Measurements from ENCODE around the gene C2CD2L.
"Not testable (repeated sequence)": the region's sequence is repeated elsewhere in the genome, so short reads cannot be mapped to it uniquely, and the experiment has no call there.

The C2CD2L gene

DNA sequence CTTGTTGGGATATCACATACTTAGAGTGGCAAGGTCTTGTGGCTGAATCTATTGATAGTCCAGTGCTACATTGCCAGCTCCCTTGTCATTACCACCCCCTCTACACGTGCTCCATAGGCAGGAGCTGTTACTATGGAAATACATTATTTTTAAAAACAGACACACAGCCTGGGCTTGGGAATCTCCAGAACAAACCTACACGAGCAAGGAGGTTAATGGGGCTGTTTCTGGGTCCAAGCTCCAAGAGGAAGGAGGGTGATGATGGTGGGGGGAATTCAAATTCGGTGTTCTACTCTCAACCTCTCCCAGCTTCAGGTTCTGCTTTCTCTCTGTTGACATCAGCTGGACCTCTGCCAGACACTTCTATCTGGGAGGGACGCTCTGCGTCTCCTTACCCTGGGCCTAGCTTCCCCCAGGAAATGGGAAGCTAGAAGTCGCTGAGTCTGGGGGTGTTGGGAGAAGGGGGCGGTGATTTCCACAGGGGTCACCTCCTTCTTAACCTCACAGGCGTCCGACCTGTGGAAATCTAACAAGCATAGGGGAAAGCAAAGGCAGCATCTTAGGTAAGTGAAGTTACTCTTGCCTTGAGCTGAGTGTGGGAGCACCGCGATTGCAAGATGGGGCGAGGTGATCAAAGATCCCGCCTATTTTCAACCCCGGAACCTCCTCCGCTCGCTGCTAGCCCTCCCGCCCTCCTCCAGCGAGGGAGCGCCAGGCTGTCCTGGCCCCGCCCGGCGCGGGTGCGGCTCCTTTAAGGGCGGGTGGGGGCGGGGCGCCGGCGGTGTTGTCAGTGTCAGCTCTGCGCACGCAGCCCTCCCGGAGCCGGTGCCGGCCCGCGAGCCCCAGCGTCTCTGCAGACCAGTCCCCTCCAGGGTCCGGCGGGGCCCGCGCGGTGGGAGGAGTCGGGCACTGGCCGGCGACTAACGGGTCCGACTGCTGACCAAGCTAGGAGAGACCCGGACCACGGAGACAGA, at the start of gene C2CD2L:
TSS of gene C2CD2L (plus strand) at position 781 of the 974 bp plus-strand sequence. CDS start 398 bp downstream, outside the sequence.
- DNase-seq (ENCODE audit: insufficient read length, low spot score) (peak; percentile 89), FAIRE-seq (peak; percentile 93)

DNA sequence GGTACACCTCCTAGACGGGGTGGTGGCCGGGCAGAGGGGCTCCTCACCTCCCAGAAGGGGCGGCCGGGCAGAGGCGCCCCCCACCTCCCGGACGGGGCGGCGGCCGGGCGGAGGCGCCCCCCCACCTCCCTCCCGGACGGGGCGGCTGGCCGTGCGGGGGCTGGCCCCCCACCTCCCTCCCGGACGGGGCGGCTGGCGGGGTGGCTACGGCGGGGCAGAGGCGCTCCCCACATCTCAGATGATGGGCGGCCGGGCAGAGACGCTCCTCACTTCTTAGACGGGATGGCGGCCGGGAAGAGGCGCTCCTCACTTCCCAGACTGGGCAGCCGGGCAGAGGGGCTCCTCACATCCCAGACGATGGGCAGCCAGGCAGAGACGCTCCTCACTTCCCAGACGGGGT, 48.0 kb upstream of the C2CD2L start:
- FAIRE-seq; DNase-seq (ENCODE audit: insufficient read length, low spot score): not testable (repeated sequence)

GRCh38 chr11:119061256-119061655, 45.9 kb upstream of the C2CD2L start:
- no peak for FAIRE-seq

GRCh38 chr11:119062779-119063178, 44.4 kb upstream of the C2CD2L start:
- no peak for DNase-seq (ENCODE audit: insufficient read length, low spot score)

More at GRCh38 chr11:119061256-119061655, 45.9 kb upstream of the C2CD2L start:
- no peak for DNase-seq (ENCODE audit: insufficient read length, low spot score)

DNA sequence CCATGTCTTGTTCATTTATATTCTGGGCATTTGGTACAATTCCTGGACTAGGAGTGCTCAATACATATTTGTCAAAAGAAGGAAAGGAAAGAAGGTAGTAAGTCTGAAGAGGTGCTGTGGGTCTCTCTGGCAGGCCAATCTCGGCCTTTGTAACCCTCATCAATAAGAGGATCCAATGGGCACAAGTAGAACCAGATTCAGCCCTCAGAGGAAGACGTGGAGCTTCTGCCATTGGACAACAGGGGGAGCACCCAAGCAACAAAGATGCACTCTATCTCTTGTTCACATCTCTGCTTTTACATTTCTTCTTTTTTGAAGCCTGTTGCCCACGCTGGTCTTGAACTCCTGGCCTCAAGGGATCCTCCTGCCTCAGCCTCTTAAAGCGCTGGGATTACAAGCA, 41.8 kb upstream of the C2CD2L start:
- DNase-seq (ENCODE audit: insufficient read length, low spot score) (no peak), FAIRE-seq (no peak)

More at GRCh38 chr11:119062779-119063178, 44.4 kb upstream of the C2CD2L start:
- no peak for FAIRE-seq

DNA sequence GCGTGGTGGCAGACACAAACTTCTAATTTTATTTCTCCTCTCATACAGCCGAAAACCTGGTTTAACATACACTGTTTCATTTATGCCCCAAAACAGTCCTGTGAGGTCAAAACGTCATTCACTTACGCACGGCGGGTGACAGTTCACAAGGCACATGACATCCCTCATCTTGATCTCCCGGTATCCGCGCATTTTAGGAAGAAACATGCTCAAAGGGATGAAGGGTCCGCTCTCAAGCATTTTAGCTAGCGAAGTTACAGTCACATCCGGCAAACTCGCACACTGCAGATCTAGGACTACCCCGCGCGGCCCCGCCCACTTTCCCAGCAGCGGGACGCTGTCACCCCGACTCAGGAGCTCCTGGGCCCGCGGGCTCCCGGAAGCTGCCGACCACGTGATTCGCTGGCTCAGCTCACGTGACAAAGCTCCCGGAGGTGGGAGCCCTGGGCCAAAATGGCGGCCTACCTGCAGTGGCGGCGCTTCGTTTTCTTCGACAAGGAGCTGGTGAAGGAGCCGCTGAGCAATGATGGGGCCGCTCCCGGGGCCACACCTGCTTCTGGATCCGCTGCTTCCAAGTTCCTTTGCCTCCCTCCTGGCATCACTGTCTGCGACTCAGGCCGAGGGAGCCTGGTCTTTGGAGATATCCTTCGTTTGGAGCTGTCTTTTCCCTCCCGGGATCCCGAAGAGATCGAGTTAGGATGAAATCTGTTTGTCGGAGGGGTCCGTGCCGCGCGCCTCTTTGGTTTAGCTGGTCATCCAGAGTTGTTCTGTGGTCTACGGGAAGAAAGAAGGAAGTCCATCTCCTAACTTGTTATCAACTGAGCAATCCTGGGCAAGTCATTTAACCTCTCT, 39.5 kb upstream of the C2CD2L start, which contains the start of gene VPS11:
TSS of gene VPS11 (plus strand) at position 448 of the 852 bp plus-strand sequence. CDS start at position 454, 6 bp downstream.
- FAIRE-seq (peak; percentile 83), DNase-seq (ENCODE audit: insufficient read length, low spot score) (peak; percentile 98)

DNA sequence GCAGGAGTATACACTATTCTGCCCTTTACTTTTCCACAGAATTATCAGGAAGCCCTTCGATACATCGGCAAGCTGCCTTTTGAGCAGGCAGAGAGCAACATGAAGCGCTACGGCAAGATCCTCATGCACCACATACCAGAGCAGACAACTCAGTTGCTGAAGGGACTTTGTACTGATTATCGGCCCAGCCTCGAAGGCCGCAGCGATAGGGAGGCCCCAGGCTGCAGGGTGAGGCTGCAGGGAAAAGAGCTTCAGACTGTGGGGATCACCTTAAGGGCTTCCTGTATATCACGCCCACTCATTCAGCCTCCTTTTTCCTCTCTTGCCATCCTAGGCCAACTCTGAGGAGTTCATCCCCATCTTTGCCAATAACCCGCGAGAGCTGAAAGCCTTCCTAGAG, 29.3 kb upstream of the C2CD2L start:
- FAIRE-seq: no peak

DNA sequence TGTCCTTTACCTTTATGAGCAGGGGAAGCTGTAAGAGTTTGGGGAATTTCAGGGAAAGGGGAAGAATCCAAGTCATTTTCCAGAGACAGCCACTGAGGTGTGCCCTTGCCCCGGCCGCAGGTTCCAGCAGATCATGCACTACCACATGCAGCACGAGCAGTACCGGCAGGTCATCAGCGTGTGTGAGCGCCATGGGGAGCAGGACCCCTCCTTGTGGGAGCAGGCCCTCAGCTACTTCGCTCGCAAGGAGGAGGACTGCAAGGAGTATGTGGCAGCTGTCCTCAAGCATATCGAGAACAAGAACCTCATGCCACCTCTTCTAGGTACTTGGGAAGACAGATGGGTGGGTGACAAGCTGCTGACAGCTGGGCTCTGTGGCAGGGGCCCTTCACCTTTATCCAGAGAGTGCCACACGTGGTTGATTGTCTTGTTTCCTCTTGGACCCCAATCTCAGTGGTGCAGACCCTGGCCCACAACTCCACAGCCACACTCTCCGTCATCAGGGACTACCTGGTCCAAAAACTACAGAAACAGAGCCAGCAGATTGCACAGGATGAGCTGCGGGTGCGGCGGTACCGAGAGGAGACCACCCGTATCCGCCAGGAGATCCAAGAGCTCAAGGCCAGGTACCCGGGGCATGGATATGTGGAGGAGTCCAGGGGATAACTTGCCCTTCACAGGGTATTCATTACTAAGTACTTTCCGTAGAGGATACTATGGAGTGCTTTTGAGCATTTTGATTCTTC, 28.3 kb upstream of the C2CD2L start:
- DNase-seq (ENCODE audit: insufficient read length, low spot score): no peak
- no peak for FAIRE-seq

More for the DNA sequence above, 29.3 kb upstream of the C2CD2L start:
- no peak for DNase-seq (ENCODE audit: insufficient read length, low spot score)

DNA sequence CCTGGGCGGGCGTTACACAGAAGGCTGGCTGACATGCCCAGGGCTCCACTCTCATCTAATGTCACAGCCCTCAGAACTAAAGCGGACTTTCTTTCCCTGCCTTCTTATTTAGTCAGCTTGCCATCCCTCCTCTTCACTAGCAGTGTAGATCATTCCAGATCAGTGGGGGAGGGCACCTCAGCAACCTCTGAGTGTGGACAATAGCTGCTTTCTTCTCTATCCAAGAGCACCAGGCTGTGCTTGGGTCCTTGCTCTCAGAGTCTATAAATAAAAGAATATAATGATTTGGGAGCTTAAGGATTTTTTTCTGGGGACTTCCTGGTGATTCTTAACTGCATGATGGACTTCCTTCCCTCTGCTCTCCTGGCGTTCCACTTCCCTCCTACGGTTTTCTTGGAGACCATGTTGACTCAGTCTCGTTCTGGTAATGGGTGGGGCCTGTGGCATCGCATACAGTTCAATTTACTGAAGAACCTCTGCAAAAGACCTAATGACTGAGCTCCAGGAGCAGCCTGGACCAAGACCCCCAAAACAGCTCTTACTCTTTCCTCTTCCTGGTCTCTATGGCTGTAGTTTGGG, 25.4 kb upstream of the C2CD2L start:
- no peak for FAIRE-seq

DNA sequence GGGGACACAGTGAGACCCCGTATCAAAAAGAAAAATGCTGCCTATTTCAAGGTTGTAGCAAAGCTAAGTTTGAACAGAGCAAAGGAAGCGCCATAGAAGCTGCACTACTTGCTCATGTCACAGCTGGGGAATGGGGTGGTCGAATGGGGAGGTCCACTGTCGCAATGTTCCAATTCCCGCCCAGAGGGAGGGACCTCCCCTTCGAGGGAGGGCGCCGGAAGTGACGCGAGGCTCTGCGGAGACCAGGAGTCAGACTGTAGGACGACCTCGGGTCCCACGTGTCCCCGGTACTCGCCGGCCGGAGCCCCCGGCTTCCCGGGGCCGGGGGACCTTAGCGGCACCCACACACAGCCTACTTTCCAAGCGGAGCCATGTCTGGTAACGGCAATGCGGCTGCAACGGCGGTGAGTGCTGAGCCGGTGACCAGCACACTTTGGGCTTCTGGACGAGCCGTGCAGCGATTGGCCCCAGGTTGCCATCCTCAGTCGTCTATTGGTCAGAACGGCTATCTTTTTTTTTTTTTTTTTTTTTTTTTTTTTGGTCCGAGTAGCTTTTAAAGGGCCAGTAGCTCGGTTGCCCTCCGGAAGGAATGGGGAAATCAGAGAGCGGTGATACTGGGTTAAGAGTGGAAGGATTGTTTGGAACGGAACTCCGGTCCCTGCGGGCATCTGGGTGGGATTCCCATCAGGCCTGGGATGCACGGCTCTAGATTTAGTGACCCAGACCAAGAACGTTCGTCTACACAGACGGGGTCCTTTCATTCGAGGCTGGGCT, 22.3 kb upstream of the C2CD2L start, which contains the start of gene HMBS:
TSS of gene HMBS (plus strand) at position 219 of the 774 bp plus-strand sequence. CDS start at position 372, 153 bp downstream.
- FAIRE-seq (peak; percentile 98), DNase-seq (ENCODE audit: insufficient read length, low spot score) (peak; percentile 94)

More for the DNA sequence above, 25.4 kb upstream of the C2CD2L start:
- no peak for DNase-seq (ENCODE audit: insufficient read length, low spot score)

GRCh38 chr11:119085437-119085847, 21.7 kb upstream of the C2CD2L start:
- DNase-seq (ENCODE audit: insufficient read length, low spot score) (no peak), FAIRE-seq (no peak)

- DNase-seq (ENCODE audit: insufficient read length, low spot score) (no peak), FAIRE-seq (no peak)
These were observed 20.0 kb upstream of the C2CD2L start for GRCh38 chr11:119087123-119087522.

GRCh38 chr11:119087747-119088241, 19.4 kb upstream of the C2CD2L start:
- FAIRE-seq: no peak
- no peak for DNase-seq (ENCODE audit: insufficient read length, low spot score)

DNA sequence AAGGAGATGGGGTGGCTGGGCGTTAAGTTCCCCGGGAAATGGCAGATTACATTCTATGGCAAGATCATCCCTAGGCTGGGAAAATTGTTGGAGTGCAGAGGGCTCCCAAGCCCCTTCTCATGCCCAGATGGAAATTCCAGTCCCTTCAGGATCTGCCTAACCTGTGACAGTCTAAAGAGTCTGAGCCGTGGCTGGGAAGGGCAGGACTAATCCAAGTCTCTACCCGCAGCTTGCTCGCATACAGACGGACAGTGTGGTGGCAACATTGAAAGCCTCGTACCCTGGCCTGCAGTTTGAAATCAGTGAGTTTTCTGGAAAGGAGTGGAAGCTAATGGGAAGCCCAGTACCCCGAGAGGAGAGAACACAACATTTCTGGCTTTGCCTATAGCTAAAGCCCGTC, 18.7 kb upstream of the C2CD2L start:
- FAIRE-seq (no peak), DNase-seq (ENCODE audit: insufficient read length, low spot score) (no peak)

DNA sequence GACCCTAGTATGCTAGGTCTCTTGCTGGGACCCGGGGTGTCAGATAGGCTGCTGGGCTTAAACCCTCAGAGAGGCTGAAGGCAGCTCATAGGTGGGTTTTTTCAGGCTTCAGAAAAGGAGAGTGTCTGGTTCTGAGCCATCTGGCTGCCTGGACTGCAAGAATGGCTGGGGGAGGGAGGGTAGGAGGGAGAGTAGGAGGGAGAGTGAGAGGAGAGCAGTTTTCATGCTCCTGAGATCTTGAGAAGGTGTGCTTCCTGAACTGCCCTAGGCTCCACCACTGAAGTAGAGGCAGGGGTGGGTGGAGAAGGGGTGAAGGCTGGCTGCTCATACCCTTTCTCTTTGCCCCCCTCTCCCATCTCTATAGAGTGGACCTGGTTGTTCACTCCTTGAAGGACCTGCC, 17.8 kb upstream of the C2CD2L start:
- no peak for DNase-seq (ENCODE audit: insufficient read length, low spot score)
- FAIRE-seq: no peak

GRCh38 chr11:119091178-119091577, 16.0 kb upstream of the C2CD2L start:
- DNase-seq (ENCODE audit: insufficient read length, low spot score) (no peak), FAIRE-seq (no peak)

- FAIRE-seq (no peak), DNase-seq (ENCODE audit: insufficient read length, low spot score) (no peak)
These were observed 14.9 kb upstream of the C2CD2L start for GRCh38 chr11:119091966-119092879.

All from HTR-8/SVneo (cell line).